Loucy (cell line): ENCODE measurements around the gene MIPEP.

Source experiments
- H2AFZ ChIP-seq: fragments of 200-600 bp; sonication (generic); 2 replicates; pipeline ENCODE4 v1.6.0; 2016; ENCODE audit warnings: antibody characterized with exemption, mild to moderate bottlenecking, low read length, moderate library complexity
- H3F3A ChIP-seq: fragments of 200-600 bp; 2 replicates; pipeline ENCODE4 v1.6.0; 2016; ENCODE audit warnings: antibody characterized with exemption, low read depth, mild to moderate bottlenecking
- H3K27me3 ChIP-seq: fragments of 200-600 bp; sonication (generic); 2 replicates; pipeline ENCODE4 v1.6.1; 2014; ENCODE audit warnings: low read length, mild to moderate bottlenecking; ENCODE audit not compliant: insufficient read depth, poor library complexity, severe bottlenecking
- H3K36me3 ChIP-seq: fragments of 200-600 bp; sonication (generic); 2 replicates; pipeline ENCODE4 v1.6.1; 2016; ENCODE audit warnings: low read length; ENCODE audit not compliant: insufficient read depth
- H3K4me1 ChIP-seq: fragments of 200-600 bp; sonication (generic); 2 replicates; pipeline ENCODE4 v1.5.1; 2014; ENCODE audit warnings: low read length, mild to moderate bottlenecking; ENCODE audit not compliant: insufficient read depth, poor library complexity, severe bottlenecking
- H3K4me2 ChIP-seq: fragments of 200-600 bp; sonication (generic); 2 replicates; pipeline ENCODE4 v1.6.0; 2014; ENCODE audit warnings: antibody characterized with exemption, low read length, low read depth, mild to moderate bottlenecking; ENCODE audit not compliant: poor library complexity, severe bottlenecking
- H3K4me3 ChIP-seq: fragments of 200-600 bp; sonication (generic); 2 replicates; pipeline ENCODE4 v1.5.1; 2014; ENCODE audit warnings: low read length, mild to moderate bottlenecking, mixed read lengths; ENCODE audit not compliant: poor library complexity, severe bottlenecking
- H3K79me2 ChIP-seq: fragments of 200-600 bp; sonication (generic); 2 replicates; pipeline ENCODE4 v1.6.1; 2014; ENCODE audit warnings: low read length; ENCODE audit not compliant: insufficient read depth
- H3K9ac ChIP-seq: fragments of 200-600 bp; sonication (generic); 2 replicates; pipeline ENCODE4 v1.6.0; 2014; ENCODE audit warnings: mild to moderate bottlenecking, low read depth, low read length, moderate library complexity; ENCODE audit not compliant: poor library complexity, severe bottlenecking
- H3K9me2 ChIP-seq: fragments of 200-600 bp; sonication (generic); replicated peaks from 2 replicates; pipeline ENCODE4 v1.6.1; 2016; ENCODE audit warnings: low read depth, low read length, mixed read lengths
- H3K9me3 ChIP-seq: fragments of 200-600 bp; sonication (generic); 2 replicates; pipeline ENCODE4 v1.6.1; 2014; ENCODE audit warnings: mild to moderate bottlenecking, antibody characterized with exemption, low read length, low read depth; ENCODE audit not compliant: insufficient read depth
- H4K20me1 ChIP-seq: fragments of 200-600 bp; sonication (generic); 2 replicates; pipeline ENCODE4 v1.6.0; 2014; ENCODE audit warnings: antibody characterized with exemption, low read length, mild to moderate bottlenecking; ENCODE audit not compliant: insufficient read depth, poor library complexity, severe bottlenecking
- EZH2phosphoT487 ChIP-seq: fragments of 200-600 bp; IDR thresholded peaks from 2 replicates; pipeline ENCODE4 v1.6.1; 2018; ENCODE audit warnings: antibody characterized with exemption, mild to moderate bottlenecking, moderate library complexity, borderline replicate concordance
- TF ChIP-seq, protein P1 (sequence below): fragments of 200-600 bp; sonication (generic); conservative IDR thresholded peaks from 2 replicates; pipeline ENCODE4 v1.5.1; 2014; ENCODE audit warnings: mild to moderate bottlenecking, antibody characterized with exemption, low read length

MIPEP gene

DNA sequence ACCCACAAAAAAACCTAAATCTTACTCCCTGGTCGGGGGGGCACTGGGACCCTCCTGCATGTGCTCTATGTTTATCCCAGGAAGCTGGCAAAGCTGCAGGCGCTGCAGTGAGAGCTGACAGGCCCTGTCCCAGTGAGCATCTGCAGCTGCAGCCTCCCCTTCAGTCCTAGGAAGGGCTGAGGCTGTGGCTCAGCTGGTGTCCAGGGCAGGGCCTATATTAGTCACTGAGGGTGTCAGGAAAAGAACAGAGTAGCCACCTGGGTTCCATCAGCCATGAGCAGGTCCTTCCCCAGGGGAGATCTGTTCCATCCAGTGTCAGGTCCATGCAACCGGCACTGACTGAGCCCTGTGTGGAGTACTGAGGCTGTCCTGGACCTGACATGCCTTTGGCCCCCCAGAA lies 198.5 kb downstream of the MIPEP start:
- H3K9me3 ChIP-seq, result no peaks in the 10 kb centered on the region
- no peaks in the 10 kb centered on the region for H3F3A ChIP-seq
- H3K36me3 ChIP-seq, result no peaks in the 10 kb centered on the region
- no peak overlapping the region for H3K4me2 ChIP-seq
- no peak overlapping the region for H3K4me3 ChIP-seq
- H3K27me3 ChIP-seq, result no peaks in the 10 kb centered on the region
- no peaks in the 10 kb centered on the region for H3K9me2 ChIP-seq
- H2AFZ ChIP-seq, result no peak overlapping the region
- H4K20me1 ChIP-seq, result no peaks in the 10 kb centered on the region
- TF ChIP-seq, protein P1, sequence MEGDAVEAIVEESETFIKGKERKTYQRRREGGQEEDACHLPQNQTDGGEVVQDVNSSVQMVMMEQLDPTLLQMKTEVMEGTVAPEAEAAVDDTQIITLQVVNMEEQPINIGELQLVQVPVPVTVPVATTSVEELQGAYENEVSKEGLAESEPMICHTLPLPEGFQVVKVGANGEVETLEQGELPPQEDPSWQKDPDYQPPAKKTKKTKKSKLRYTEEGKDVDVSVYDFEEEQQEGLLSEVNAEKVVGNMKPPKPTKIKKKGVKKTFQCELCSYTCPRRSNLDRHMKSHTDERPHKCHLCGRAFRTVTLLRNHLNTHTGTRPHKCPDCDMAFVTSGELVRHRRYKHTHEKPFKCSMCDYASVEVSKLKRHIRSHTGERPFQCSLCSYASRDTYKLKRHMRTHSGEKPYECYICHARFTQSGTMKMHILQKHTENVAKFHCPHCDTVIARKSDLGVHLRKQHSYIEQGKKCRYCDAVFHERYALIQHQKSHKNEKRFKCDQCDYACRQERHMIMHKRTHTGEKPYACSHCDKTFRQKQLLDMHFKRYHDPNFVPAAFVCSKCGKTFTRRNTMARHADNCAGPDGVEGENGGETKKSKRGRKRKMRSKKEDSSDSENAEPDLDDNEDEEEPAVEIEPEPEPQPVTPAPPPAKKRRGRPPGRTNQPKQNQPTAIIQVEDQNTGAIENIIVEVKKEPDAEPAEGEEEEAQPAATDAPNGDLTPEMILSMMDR, result no peak
- TF ChIP-seq EZH2phosphoT487, result no peak
- H3K79me2 ChIP-seq, result no peaks in the 10 kb centered on the region
- no peak overlapping the region for H3K9ac ChIP-seq
- no peaks in the 10 kb centered on the region for H3K4me1 ChIP-seq

DNA sequence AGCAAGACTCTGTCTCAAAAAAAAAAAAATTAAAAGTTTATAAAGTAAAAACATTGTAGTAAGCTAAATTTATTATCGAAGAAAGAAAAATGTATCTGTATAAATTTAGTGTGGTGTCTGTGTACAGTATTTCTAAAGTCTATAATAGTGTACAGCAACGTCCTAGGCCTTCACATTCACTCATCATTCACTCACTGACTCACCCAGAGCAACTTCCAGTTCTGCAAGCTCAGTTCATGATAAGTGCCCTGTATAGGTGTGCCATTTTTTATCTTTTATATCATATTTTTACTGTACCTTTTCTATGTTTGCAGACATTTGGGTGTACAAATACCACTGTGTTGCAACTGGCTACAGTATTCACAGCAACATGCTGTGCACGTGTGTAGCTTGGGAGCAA lies 200.9 kb downstream of the MIPEP start:
- Histone ChIP-seq H3K9ac (no peak overlapping the region), H3K79me2 (no peaks in the 10 kb centered on the region), H4K20me1 (no peaks in the 10 kb centered on the region), H3F3A (no peaks in the 10 kb centered on the region), H3K4me3 (no peak overlapping the region), H3K9me3 (peaks cover 7% of the 10 kb centered on the region), H3K27me3 (no peaks in the 10 kb centered on the region), H3K4me1 (no peaks in the 10 kb centered on the region), H2AFZ (no peak overlapping the region), H3K9me2 (no peaks in the 10 kb centered on the region), H3K4me2 (no peak overlapping the region), H3K36me3 (no peaks in the 10 kb centered on the region)
- TF ChIP-seq, protein P1, result no peak
- TF ChIP-seq EZH2phosphoT487, result no peak

DNA sequence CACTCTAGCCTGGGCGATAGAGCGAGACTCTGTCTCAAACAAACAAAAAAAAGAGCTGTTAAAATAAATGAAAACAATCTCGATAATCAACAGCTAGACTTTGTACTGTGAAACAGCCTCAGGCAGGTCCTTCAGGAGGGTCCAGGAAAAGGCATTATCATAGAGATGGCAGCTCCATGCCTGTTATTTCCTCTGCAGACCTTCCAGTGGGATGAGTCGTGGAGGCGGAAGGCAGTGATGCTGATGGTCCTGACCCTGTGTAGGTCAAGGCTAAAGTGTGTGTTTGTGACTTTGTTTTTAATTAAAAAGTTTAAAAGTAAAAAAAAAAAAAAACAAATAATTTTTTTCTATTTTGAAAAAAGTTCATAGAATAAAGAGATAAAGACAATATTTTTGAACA lies 201.6 kb downstream of the MIPEP start:
- Histone ChIP-seq H3F3A (no peaks in the 10 kb centered on the region), H3K9me3 (peaks cover 7% of the 10 kb centered on the region), H3K27me3 (no peaks in the 10 kb centered on the region), H4K20me1 (no peaks in the 10 kb centered on the region), H3K79me2 (no peaks in the 10 kb centered on the region), H2AFZ (no peak overlapping the region), H3K36me3 (no peaks in the 10 kb centered on the region), H3K4me2 (no peak overlapping the region), H3K4me3 (no peak overlapping the region), H3K9me2 (no peaks in the 10 kb centered on the region), H3K4me1 (no peaks in the 10 kb centered on the region), H3K9ac (no peak overlapping the region)
- TF ChIP-seq EZH2phosphoT487, result no peak
- TF ChIP-seq, protein P1, result no peak
